Measurements from ENCODE around the gene ZNF862.

- TF ChIP-seq CTCF (IDR thresholded peaks at IDR 0.05) (no peak), POLR2A (IDR thresholded peaks at IDR 0.05) (no peak)
Observed at GRCh38 chr7:149795126-149795525, 43.0 kb upstream of the ZNF862 start.

Data from stomach (tissue), 4 donors.